ENCODE results near the gene ZNF43.
"Not testable (repeated sequence)": the region's sequence is repeated elsewhere in the genome, so short reads cannot be mapped to it uniquely, and the experiment has no call there.

ZNF43 gene

DNA sequence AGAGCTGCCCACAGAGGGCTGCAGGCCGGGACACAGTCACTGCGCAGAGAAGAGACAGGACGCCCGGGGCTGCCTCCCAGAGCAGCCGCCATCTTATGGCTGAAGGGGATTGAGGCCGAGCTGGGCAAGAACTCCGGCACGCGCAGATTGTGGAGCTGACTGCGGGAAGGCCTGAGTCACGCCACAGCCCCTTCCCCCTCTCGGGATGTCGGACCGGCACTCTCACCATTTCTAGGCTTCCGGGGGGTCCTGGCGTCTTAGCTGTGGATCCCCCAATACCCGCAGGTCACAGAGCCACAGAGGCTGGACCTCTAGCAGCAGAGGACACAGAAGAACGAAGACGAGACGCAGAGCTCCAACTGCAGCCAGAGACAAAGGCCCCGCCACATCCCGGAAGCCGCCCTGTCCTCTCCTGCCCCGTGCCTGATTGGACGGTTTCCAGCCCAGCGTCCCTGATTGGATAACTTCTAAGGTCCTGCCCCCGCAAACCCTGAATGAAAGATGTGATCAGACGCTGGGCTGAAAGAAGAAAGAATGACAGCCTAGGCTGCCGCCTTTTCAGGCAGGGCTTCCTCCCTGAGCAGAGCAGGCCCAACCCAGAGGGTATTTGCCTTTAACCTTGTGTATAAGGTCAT, at the start of gene ZNF43:
Gene ZNF43, minus strand, starts transcription at position 373 of the 635 bp plus-strand sequence. Its CDS starts 144 bp downstream, at position 229.
- peak; percentile 87 for DNase-seq (ENCODE audit: low read depth)

DNA sequence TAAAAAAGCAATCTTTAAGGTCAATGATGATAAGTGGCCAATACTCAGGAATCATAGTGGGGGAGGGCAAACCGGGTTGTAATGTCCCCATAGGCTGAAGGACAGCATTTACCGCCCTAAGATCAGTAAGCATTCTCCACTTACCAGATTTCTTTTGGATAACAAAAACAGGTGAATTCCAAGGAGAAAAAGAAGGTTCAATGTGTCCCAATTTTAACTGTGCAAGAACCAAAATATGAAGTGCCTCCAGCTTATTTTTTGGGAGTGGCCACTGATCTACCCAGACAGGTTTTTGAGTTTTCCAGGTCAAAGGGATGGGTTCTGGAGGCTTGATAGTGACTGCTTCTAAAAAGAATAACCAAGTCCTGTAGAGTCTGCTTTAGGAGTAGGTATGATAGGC, 49.5 kb upstream of the ZNF43 start:
- not testable (repeated sequence) for DNase-seq (ENCODE audit: low read depth)

DNA sequence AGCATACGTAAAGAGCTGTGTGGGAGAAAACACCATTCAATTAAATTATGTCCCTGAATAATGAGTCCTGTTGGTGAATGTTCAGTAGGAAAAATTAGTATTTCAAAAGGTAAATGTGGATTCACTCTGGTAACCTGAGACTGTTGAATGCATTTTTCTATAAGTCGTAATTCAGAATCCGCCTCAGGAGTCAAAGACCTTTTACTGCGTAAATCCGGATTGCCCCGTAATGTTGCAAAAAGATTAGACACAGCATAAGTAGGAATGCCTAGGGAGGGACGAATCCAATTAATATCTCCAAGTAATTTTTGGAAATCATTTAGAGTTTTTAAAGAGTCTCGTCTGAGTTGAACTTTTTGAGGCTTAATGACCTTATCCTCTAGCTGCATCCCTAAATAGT, 48.8 kb upstream of the ZNF43 start:
- not testable (repeated sequence) for DNase-seq (ENCODE audit: low read depth)

DNA sequence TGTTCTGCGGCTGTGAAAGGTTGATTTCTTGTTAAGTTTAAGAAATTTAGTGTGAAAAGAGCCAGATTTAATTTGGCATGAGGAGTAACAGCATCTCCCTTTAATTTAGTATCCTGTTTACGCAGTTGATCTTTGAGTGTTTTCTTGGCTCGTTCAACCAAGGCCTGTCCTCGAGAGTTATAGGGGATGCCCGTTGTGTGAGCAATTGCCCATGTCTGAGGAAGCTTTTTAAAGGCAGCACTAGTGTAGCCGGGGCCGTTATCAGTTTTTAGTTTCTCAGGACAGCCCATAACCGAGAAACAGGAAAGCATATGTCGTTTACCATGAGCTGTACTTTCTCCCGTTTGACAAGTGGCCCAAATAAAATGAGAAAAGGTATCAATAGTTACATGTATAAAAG, 47.5 kb upstream of the ZNF43 start:
- no peak for DNase-seq (ENCODE audit: low read depth)

DNA sequence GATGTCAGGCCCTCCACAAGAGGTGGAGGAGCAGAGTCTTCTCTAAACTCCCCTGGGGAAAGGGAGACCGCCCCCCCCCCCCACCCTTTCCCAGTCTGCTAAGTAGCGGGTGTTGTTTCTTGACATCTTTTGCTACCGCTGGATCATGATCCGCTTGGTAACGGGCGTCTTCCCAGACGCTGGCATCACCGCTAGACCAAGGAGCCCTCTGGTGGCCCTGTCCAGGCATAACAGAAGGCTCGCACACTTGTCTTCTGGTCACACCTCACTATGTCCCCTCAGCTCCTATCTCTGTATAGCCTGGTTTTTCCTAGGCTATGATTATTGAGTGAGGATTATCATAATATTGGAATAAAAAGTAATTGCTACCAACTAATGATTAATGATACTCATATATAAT, 44.8 kb upstream of the ZNF43 start:
- not testable (repeated sequence) for DNase-seq (ENCODE audit: low read depth)

- DNase-seq (ENCODE audit: low read depth): no peak
These were observed 42.7 kb upstream of the ZNF43 start for GRCh38 chr19:21878646-21879045.

DNA sequence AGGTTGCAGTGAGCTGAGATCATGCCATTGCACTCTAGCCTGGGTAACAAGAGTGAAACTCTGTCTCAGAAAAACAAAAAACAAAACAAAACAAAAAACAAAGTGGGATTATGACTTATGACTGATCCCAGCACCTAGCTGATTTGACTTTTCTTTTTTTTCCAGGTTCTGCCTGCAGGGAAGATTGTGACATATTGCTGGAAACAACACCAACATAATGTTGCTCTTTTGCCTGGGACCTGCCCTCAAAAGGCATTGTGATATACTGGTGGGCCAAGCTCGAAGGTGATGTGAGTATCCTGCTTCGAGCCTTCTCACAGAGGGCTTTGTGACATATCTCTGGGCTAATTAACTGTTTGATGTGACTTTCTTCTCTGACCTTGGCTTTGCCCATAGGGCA, 42.0 kb upstream of the ZNF43 start:
- DNase-seq (ENCODE audit: low read depth): no peak

DNA sequence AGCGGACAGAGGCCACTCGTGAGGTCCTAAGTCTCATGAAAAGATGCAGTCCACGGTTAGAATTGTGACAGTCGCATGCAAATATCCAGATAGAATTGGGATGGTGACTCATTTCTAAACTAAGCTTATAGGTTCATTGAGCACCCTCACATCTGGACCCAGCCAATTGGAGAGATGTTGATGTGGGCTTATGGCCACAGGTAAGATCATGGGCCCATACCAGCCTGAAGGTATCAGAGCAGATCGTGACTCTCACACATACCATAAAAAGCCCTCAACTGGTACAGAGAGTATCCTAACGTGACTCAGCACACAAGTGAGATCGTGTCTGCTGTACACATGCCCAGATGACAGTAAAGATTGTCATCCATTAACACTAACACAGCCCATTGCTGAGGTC, 40.6 kb upstream of the ZNF43 start:
- not testable (repeated sequence) for DNase-seq (ENCODE audit: low read depth)

DNA sequence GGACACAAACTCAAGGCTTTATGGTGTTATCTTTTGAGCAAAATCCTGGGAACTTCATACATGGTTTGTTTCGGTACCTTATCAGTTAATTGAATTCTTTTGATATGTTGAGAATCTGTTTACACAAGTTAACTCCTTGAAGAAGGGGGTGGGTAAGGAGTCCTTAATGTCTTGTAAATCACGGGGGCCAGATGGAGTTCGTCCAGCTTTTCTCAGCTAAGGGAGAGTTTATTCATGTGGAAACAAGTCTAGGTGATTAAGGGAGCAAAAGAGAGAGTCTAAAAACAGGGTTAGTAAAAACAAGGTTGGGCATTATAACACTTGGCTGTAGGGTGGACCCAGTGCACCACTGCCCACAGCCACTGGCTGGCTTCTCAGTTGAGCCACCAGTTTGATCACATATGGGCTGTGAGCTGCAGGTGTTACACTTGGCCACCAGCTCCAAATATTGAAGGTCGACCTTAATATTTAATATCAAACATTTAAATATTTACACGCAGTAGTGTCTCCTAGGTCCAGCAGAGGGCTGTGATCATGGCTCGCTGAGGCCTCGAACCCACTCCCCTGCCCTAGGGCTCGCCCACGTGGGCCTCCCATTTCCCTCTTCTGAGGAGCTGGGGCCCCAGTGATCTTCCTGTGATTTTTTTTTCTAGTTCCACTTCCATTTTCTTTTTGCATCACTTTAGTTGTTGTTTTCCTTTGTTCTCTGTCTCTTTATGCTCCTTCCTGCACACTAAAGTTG, 21.0 kb upstream of the ZNF43 start:
- DNase-seq (ENCODE audit: low read depth): no peak

GRCh38 chr19:21851596-21852345, 15.8 kb upstream of the ZNF43 start:
- peak; percentile 79 for DNase-seq (ENCODE audit: low read depth)

DNA sequence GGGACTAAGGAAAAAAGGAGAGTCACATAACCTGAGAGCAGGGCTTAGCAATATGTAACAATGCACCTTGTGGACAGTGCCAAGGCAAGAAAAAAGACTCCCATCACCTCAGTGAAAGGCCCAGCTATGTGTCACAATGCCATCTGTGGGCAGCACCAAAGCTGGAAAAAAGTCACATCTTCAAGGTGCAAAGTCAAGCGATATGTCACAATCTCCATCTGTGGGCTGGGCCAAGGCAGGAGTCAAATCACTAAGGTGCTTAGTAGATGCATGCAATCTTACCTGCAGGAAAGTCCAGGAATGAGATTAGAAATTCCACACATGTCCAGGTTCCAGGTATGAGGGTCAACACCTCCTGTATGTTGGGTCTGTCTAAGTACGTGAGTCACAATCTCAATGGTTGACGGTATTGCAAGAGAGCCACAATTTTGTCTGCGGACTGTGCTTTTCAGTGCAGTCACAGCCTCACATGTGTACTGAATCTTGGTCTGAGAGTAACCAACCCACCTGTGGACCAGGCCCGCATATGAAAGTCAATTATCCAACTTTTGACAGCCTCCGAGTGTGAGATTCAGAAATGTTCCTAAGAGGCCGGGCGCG, 14.8 kb upstream of the ZNF43 start:
- no peak for DNase-seq (ENCODE audit: low read depth)

DNA sequence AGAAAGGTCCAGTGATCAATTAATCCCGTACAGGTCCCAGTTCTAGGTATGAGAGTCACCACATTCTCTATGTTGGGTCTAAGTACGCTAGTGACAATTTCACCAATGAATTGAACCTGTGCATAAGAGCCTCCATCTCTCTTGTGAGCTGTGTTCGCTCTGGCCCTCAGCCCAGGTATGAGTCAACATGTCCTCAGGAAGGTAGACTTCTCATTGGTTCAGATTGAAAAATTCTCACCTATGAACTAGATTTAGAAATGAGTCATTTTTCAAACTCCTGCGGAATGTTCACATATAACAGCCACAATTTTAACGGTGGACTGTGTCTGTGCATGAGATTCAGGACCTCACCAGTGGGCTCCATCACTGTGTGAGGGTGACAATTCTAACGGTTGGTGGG, 12.7 kb upstream of the ZNF43 start:
- no peak for DNase-seq (ENCODE audit: low read depth)

- DNase-seq (ENCODE audit: low read depth): no peak
These were observed 7.1 kb upstream of the ZNF43 start for GRCh38 chr19:21843081-21843480.

DNA sequence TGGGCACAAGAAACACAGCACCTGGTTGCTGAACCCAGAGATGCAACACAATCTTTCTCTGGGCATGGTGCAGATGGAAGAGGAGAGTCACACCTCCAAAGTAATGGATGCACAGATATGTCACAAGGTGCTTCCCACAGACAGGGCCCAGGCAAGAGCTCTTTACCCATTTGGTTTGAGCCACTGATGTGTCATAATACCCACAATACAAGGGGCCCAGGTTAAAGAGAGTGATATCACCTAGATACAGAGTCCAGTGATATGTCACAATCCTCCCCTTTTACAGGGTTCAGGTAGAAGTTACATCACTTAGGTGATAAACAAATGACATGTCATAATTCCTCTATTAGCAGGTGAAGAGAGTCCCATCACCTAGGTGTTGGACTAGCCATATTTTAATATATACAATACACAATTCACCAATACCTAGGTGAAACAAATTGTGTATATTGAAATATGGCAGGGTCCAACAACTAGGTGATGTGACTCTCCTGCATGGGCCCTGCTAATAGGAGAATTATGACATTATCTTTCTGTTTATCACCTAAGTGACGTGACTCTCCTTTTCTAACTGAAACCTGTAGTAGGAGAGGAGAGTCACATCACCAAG, 5.6 kb upstream of the ZNF43 start:
- no peak for DNase-seq (ENCODE audit: low read depth)

DNA sequence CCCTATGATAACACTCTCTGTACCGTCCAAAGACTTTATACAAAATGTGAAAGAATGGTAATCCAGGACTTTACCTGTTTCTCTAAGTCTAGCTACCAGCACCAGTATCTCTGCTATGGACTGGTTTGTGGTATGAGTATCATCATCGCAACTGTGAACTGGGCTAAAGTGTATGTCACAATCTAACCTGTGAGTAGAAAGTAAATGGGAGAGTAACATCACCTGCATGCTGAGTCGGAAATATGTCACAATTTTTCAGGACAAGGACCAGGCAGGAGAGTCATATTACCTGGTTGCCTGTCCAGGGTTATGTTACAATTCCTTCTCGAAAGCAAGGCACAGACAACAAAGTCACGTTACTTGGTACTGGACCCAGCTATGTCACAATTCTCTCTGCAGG, 5.1 kb upstream of the ZNF43 start:
- no peak for DNase-seq (ENCODE audit: low read depth)

DNA sequence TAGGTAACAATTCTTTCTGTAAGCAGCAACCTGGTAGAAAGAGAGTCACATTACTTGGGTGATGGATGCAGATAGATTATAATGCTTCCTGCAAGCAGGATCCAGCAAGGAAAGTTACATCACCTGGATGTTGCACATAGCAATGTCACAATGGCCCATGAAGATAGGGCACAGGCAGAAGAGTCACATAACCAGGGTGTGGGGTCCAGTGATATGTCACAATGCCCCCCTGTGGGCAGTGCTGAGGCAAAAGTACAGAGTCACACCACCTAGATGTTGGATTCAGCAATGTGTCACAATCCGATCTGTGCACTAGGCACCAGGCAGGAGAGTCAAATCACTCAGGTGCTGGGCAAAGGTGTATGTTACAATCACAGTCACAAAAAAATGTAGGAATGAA, 4.0 kb upstream of the ZNF43 start:
- no peak for DNase-seq (ENCODE audit: low read depth)

- DNase-seq (ENCODE audit: low read depth): no peak
These were observed 2.7 kb upstream of the ZNF43 start for GRCh38 chr19:21838646-21839045.

GRCh38 chr19:21835429-21835809, 563 bp downstream of the ZNF43 start:
- DNase-seq (ENCODE audit: low read depth): no peak

DNA sequence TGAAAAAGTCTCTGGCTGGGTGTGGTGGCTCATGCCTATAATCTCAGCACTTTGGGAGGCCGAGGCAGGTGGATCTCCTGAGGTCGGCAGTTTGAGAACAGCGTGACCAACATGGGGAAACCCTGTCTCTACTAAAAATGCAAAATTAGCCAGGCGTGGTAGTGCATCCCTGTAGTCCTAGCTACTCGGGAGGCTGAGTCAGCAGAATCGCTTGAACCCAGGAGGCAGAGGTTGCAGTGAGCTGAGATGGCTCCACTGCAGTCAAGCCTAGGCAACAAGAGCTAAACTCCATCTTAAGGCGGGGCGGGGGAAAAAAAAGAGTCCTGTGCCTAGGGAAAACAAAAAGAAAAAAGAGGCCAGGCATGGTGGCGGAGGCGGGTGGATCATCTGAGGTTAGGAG, 2.2 kb downstream of the ZNF43 start:
- DNase-seq (ENCODE audit: low read depth): no peak

- DNase-seq (ENCODE audit: low read depth): no peak
These were observed 11.3 kb downstream of the ZNF43 start for GRCh38 chr19:21824679-21825078.

DNA sequence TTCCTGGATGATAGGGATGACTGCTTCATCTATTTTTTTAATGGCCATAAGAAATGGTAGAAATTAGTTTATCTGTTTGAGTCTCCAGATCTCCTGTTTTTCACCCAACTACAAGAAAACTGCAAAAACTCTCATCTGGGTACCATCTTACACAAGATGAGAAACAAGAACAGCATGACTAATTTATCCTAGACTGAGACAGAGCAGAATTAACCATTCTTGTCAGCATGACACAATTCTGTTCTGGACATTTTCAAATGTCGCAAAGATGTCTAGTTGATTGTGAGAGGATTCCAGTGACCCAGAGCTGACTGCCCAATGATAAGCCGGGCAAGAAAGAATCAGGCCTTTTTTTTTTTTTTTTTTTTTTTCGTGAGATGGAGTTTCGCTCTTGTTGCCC, 12.8 kb downstream of the ZNF43 start:
- no peak for DNase-seq (ENCODE audit: low read depth)

- no peak for DNase-seq (ENCODE audit: low read depth)
These were observed 23.5 kb downstream of the ZNF43 start for GRCh38 chr19:21812448-21812847.

Measured in activated T-helper 1 cell treated with Interleukin-2 at 50 U/mL for 16 hours (primary cell).